Measurements from ENCODE around the gene CCSER1.

DNA sequence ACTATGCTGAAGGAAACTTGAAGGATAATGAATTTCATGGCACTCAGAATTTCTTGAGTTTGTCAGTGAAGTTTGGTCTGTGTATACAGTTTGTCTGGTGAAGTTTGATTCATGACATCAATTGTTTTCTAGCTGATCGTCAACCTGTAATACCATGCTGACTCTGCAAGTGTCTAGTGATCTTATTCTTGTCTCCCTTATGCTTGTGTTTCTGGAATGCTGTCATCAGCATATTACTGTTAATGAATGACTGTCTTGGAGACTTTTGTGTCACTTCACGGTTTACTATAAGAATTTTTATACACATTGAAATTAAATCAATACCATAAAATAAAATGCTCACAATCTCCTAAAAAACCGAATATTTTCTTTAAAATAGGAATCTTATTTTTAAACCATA is 779.0 kb downstream of the CCSER1 start:
- TF ChIP-seq, protein P1, sequence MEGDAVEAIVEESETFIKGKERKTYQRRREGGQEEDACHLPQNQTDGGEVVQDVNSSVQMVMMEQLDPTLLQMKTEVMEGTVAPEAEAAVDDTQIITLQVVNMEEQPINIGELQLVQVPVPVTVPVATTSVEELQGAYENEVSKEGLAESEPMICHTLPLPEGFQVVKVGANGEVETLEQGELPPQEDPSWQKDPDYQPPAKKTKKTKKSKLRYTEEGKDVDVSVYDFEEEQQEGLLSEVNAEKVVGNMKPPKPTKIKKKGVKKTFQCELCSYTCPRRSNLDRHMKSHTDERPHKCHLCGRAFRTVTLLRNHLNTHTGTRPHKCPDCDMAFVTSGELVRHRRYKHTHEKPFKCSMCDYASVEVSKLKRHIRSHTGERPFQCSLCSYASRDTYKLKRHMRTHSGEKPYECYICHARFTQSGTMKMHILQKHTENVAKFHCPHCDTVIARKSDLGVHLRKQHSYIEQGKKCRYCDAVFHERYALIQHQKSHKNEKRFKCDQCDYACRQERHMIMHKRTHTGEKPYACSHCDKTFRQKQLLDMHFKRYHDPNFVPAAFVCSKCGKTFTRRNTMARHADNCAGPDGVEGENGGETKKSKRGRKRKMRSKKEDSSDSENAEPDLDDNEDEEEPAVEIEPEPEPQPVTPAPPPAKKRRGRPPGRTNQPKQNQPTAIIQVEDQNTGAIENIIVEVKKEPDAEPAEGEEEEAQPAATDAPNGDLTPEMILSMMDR (IDR thresholded peaks at IDR 0.05; ENCODE audit: low read length), result no peak
- TF ChIP-seq EZH2 (IDR thresholded peaks at IDR 0.05; ENCODE audit: borderline replicate concordance, low read length), result no peak

Data from OCI-LY1 (cell line).